HG03565 (cell line): Measurements from ENCODE around the gene TRPV4.

Experiments
- ATAC-seq: cut with Tn5 transposase; IDR thresholded peaks from one replicate; pipeline ENCODE4 v1.9.1; 2021; ENCODE audit warnings: mild to moderate bottlenecking, moderate library complexity; ENCODE audit not compliant: unreplicated experiment

Gene TRPV4

GRCh38 chr12:109810954-109811623 lies 22.1 kb downstream of the TRPV4 start:
- no peak for ATAC-seq

GRCh38 chr12:109808876-109809646 lies 24.1 kb downstream of the TRPV4 start:
- no peak for ATAC-seq

GRCh38 chr12:109807954-109808643 lies 25.1 kb downstream of the TRPV4 start:
- no peak for ATAC-seq

GRCh38 chr12:109804820-109805761 lies 28.1 kb downstream of the TRPV4 start:
- ATAC-seq, result no peak

- ATAC-seq, result no peak
Measured at GRCh38 chr12:109803678-109804077, 29.5 kb downstream of the TRPV4 start.

DNA sequence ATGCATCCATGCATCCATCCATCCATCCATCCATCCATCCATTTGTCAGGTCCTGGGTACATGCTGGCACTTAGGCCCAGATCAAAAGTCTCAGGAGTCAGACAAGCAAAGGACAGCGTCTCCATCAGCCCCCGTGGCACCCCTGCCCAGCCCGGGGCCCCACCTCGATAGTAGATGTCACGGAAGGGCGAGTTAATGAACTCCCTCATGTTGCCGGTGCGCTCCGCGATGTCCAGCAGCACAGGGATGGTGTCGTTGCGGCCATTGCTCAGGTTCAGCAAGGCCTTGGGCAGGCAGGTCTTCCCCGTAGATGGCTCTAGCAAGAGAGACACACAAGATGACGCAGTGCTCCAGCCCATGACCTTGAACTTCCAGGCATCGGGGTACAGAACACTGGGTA lies 30.4 kb downstream of the TRPV4 start:
- no peak for ATAC-seq

- no peak for ATAC-seq
Measured at GRCh38 chr12:109800536-109800935, 32.7 kb downstream of the TRPV4 start.

DNA sequence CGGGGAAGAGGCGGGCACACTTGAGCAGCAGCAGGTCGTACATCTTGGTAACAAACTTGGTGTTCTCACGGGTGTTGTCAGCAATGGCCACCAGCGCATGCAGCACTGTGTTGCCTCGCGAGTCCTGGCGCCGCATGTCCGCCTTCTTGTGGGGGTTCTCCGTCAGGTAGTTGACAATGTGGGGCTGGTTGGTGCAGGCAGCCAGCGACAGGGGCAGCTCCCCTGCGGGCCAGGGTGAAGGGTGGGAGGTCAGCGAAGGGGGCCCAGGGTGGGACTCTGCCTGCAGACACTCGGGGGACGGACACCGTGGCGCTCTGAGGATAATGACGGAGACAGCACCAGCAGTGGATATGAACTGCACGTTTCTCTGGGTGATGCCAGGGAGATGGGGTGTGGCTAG lies 34.5 kb downstream of the TRPV4 start:
- ATAC-seq, result no peak

DNA sequence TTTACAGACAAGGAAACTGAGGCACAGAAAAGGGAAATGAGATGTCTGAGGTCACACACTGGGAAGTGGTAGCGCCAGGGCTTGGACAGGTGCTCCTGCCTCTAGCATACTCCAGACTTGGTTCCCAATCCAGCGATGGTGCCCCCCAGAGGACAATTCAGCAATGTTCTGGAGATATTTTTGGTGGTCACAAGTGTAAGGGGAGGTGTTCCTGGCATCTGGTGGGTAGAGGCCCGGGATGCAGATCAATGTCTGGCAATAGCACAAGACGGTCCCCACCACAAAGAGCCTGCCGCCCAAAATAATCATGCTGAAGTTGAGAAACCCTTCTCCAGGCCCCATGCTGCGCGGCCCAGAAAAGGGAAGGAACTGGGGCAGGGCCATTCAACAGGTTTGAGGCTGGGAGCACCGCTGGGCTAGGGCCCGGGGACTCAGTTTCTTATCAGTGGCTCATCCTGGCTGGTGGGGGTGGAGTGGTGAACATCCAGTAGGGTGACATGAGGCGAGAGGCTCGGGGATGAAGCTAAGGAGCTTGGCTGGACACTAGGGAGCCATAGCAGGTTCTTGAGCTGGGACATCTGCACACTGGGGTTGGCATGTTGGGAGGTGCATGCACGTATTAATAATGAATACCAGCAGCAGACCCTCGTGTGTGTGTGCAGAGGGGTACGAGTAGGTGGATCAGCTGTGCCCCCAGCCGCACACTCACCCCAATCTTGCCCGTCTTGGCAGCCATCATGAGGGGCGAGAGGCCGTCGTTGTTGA lies 35.1 kb downstream of the TRPV4 start:
- ATAC-seq, result no peak

DNA sequence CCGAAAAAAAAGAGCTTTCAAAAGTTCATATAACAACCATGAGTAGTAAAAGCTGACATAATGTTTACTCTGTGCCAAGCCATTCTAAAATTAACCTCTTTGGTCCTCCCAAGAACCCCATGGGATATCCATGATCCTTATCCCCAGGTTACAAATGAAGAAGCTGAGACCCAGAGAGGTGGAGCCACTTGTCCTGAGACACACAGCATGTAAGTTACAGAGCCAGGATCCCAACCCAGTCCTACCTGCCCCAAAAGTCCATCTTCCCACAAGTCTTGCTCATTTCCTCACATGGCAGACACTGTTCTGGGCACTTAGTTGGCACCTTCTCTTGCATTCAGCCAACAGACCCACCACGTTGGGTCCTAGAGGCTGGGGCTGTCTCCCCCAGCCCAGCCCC lies 37.1 kb downstream of the TRPV4 start:
- no peak for ATAC-seq

- ATAC-seq, result no peak
Measured at GRCh38 chr12:109795023-109795422, 38.2 kb downstream of the TRPV4 start.

GRCh38 chr12:109793826-109794501 lies 39.2 kb downstream of the TRPV4 start:
- ATAC-seq, result no peak

DNA sequence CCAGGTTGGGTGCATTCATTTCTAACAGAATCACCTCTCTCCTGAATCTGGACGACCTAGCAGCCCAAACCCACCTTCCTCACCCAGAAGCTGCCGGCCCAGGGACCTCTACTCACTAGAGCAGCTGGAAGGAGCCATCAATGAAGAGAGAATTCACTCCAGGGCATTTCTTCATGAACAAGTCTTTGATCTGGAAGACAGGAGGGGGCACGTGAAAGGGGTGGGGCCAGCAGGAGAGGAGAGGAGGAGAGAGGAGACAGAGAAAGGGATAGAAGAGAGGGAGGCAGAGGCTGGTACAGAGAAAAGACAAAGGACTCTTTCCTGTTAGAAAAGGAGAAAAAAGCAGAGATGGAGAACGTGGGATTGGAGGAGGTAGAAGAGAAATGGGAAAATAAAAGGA lies 39.8 kb downstream of the TRPV4 start:
- ATAC-seq, result no peak

GRCh38 chr12:109792992-109793391 lies 40.2 kb downstream of the TRPV4 start:
- ATAC-seq, result no peak

GRCh38 chr12:109789526-109790048 lies 43.6 kb downstream of the TRPV4 start:
- ATAC-seq, result no peak

DNA sequence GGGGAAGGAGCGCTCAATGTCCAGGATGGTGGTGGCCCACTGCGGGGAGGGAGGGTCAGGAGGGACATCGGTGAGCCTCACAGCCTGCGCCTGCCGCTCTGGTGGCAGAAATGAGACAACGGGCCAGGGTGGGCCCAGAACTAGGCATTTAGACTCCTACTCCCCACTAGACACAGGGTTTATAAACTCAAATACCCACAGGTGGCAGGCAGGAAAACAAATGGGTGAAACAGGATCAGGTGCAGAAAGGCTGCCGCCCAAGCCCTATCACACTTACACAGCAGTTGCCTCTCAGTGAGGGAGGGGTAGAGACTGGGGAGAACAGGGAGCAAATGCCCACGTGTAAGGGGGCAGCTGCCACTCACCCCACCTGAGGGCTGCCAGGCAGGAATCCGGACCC lies 46.4 kb downstream of the TRPV4 start:
- ATAC-seq, result no peak

DNA sequence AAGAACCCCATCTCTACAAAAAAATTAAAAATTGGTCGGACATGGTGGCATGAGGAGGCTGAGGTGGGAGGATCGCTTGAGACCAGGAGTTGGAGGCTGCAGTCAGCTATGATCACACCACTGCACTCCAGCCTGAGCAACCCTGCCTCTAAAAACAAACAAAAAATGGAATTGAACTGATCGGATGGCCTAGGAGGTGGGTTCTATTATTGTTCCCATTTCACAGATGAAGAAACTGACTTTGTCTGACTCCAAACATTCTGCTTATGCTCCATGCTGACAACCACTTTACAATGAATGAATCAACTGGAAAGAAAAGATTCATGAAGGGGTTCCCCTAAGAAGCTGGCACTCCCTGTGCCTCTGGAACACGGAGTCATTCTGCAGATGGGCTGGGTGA lies 47.3 kb downstream of the TRPV4 start:
- no peak for ATAC-seq

DNA sequence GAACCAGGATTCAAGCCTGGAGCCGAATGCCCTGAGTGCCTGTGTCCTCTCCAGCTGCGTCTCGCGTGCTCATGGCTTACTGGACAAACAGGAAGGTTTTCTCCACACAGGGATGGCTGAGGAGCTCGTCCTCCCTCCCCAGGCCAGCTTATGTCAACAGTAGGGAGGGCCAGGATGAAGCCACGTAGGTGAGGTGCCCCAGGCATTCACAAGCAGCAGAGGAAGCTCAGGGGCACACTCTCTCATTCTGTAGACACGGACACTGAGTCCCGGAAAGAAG lies 49.3 kb downstream of the TRPV4 start:
- ATAC-seq, result no peak

GRCh38 chr12:109783135-109783964 lies 49.8 kb downstream of the TRPV4 start:
- ATAC-seq, result no peak
